ENCODE data around the gene VAV2.
"Not testable (repeated sequence)": the region's sequence is repeated elsewhere in the genome, so short reads cannot be mapped to it uniquely, and the experiment has no call there.

The VAV2 gene

DNA sequence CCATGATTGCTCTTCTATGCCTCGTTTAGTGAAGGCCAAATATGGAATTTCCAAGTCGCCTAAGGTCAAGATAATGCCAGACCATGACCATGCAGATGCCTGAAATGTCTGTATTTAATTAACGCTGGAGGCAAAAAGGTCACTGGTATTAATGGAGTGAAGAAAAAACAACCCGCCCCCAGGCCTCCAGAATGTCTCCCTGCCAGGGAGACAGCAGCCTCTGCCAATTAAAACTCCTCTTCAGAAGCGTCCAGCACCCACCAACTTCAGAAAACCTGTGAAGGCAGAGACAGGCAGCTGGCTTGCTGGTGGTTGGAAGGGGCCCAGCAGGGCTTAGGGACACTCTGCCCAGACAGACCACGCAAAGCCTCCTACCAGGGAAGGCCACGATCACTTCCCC, 94.4 kb downstream of the VAV2 start:
- no peaks in the 10 kb centered on the region for H3K27me3 ChIP-seq (replicated peaks in 2 of 5; ENCODE audit: control insufficient read depth in 4 of 5, insufficient read depth in 5 of 5, low read length in 4 of 5)
- DNase-seq = no peak
- H3K4me3 ChIP-seq (ENCODE audit: control insufficient read depth in 1 of 7, extremely low read depth in 1 of 7, insufficient read depth in 4 of 7, low read depth in 2 of 7, low read length in 6 of 7) = no peak overlapping the region
- no peak overlapping the region for H3K27ac ChIP-seq (ENCODE audit: insufficient read depth in 1 of 2, low read depth in 1 of 2, low read length in 2 of 2, poor library complexity in 1 of 2, severe bottlenecking in 2 of 2)
- ChIA-PET POLR2A (no interaction called here), CTCF (no interaction called here)
- H3K36me3 ChIP-seq (ENCODE audit: control insufficient read depth in 4 of 4, insufficient read depth in 4 of 4, low read length in 3 of 4) = no peaks in the 10 kb centered on the region
- 93% methylated on average over 7 of the region's 7 CpGs for WGBS (ENCODE audit: insufficient coverage)
- H3K9me3 ChIP-seq (ENCODE audit: control extremely low read depth in 1 of 5, control insufficient read depth in 4 of 5, insufficient read depth in 2 of 5, low read depth in 1 of 5, low read length in 4 of 5) = no peaks in the 10 kb centered on the region
- H3K4me1 ChIP-seq (ENCODE audit: control extremely low read depth in 1 of 4, control insufficient read depth in 4 of 4, insufficient read depth in 4 of 4, low read length in 3 of 4) = no peaks in the 10 kb centered on the region

- not testable (repeated sequence) for H3K9me3 ChIP-seq (ENCODE audit: control extremely low read depth in 1 of 5, control insufficient read depth in 4 of 5, insufficient read depth in 2 of 5, low read depth in 1 of 5, low read length in 4 of 5); H3K36me3 ChIP-seq (ENCODE audit: control insufficient read depth in 4 of 4, insufficient read depth in 4 of 4, low read length in 3 of 4)
- WGBS (ENCODE audit: insufficient coverage) = 96% methylated on average over 4 of the region's 13 CpGs
These were observed 96.1 kb downstream of the VAV2 start for GRCh38 chr9:133896007-133896406.

DNA sequence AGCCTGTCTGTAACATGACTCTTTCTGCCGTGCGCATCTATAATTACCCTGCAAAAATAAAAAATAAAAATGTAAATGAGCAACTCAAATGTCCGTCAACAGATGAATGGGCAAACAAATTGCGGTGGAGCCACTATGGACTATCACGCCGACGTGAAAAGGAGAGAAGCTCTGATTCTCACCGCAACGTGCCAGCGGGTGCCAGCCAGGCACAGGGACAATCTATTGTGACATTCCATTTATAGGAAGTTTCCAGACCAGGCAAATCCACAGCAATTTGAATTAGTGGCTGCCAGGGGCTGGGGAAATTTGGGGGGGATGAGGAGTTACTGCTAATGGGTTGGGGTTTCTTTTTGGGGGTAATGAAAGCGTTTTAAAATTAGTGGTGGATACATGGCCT, 96.8 kb downstream of the VAV2 start:
- no peaks in the 10 kb centered on the region for H3K27me3 ChIP-seq (replicated peaks in 2 of 5; ENCODE audit: control insufficient read depth in 4 of 5, insufficient read depth in 5 of 5, low read length in 4 of 5)
- no peak overlapping the region for H3K4me3 ChIP-seq (ENCODE audit: control insufficient read depth in 1 of 7, extremely low read depth in 1 of 7, insufficient read depth in 4 of 7, low read depth in 2 of 7, low read length in 6 of 7)
- no peaks in the 10 kb centered on the region for H3K4me1 ChIP-seq (ENCODE audit: control extremely low read depth in 1 of 4, control insufficient read depth in 4 of 4, insufficient read depth in 4 of 4, low read length in 3 of 4)
- peaks cover 0 to 3% (median 0%) of the 10 kb centered on the region in 5 experiments for H3K9me3 ChIP-seq (ENCODE audit: control extremely low read depth in 1 of 5, control insufficient read depth in 4 of 5, insufficient read depth in 2 of 5, low read depth in 1 of 5, low read length in 4 of 5)
- DNase-seq = no peak
- no peak overlapping the region for H3K27ac ChIP-seq (ENCODE audit: insufficient read depth in 1 of 2, low read depth in 1 of 2, low read length in 2 of 2, poor library complexity in 1 of 2, severe bottlenecking in 2 of 2)
- no peaks in the 10 kb centered on the region for H3K36me3 ChIP-seq (ENCODE audit: control insufficient read depth in 4 of 4, insufficient read depth in 4 of 4, low read length in 3 of 4)
- ChIA-PET CTCF (no interaction called here), POLR2A (no interaction called here)
- 87% methylated on average over 6 of the region's 11 CpGs for WGBS (ENCODE audit: insufficient coverage)

More at GRCh38 chr9:133896007-133896406, 96.1 kb downstream of the VAV2 start:
- H3K27me3 ChIP-seq (replicated peaks in 2 of 5; ENCODE audit: control insufficient read depth in 4 of 5, insufficient read depth in 5 of 5, low read length in 4 of 5); CTCF ChIA-PET; H3K4me3 ChIP-seq (ENCODE audit: control insufficient read depth in 1 of 7, extremely low read depth in 1 of 7, insufficient read depth in 4 of 7, low read depth in 2 of 7, low read length in 6 of 7); H3K27ac ChIP-seq (ENCODE audit: insufficient read depth in 1 of 2, low read depth in 1 of 2, low read length in 2 of 2, poor library complexity in 1 of 2, severe bottlenecking in 2 of 2); H3K4me1 ChIP-seq (ENCODE audit: control extremely low read depth in 1 of 4, control insufficient read depth in 4 of 4, insufficient read depth in 4 of 4, low read length in 3 of 4); DNase-seq: not testable (repeated sequence)
- POLR2A ChIA-PET = interaction anchor here (0.5 to 0.8 kb wide), 2 partner anchors 58 to 91 kb away, joined by 3 to 4 read pairs; no protein-coding TSS in a partner anchor

GRCh38 chr9:133894377-133895321, 97.5 kb downstream of the VAV2 start:
- no peak overlapping the region for H3K4me3 ChIP-seq (ENCODE audit: control insufficient read depth in 1 of 7, extremely low read depth in 1 of 7, insufficient read depth in 4 of 7, low read depth in 2 of 7, low read length in 6 of 7)
- POLR2A ChIA-PET = no interaction called here
- WGBS (ENCODE audit: insufficient coverage) = 97% methylated on average over 19 of the region's 24 CpGs
- H3K27ac ChIP-seq (ENCODE audit: insufficient read depth in 1 of 2, low read depth in 1 of 2, low read length in 2 of 2, poor library complexity in 1 of 2, severe bottlenecking in 2 of 2) = no peak overlapping the region
- CTCF ChIA-PET = no interaction called here
- no peaks in the 10 kb centered on the region for H3K4me1 ChIP-seq (ENCODE audit: control extremely low read depth in 1 of 4, control insufficient read depth in 4 of 4, insufficient read depth in 4 of 4, low read length in 3 of 4)
- H3K27me3 ChIP-seq (replicated peaks in 2 of 5; ENCODE audit: control insufficient read depth in 4 of 5, insufficient read depth in 5 of 5, low read length in 4 of 5) = no peaks in the 10 kb centered on the region
- no peaks in the 10 kb centered on the region for H3K36me3 ChIP-seq (ENCODE audit: control insufficient read depth in 4 of 4, insufficient read depth in 4 of 4, low read length in 3 of 4)
- DNase-seq = no peak
- peaks cover 0 to 3% (median 0%) of the 10 kb centered on the region in 5 experiments for H3K9me3 ChIP-seq (ENCODE audit: control extremely low read depth in 1 of 5, control insufficient read depth in 4 of 5, insufficient read depth in 2 of 5, low read depth in 1 of 5, low read length in 4 of 5)

DNA sequence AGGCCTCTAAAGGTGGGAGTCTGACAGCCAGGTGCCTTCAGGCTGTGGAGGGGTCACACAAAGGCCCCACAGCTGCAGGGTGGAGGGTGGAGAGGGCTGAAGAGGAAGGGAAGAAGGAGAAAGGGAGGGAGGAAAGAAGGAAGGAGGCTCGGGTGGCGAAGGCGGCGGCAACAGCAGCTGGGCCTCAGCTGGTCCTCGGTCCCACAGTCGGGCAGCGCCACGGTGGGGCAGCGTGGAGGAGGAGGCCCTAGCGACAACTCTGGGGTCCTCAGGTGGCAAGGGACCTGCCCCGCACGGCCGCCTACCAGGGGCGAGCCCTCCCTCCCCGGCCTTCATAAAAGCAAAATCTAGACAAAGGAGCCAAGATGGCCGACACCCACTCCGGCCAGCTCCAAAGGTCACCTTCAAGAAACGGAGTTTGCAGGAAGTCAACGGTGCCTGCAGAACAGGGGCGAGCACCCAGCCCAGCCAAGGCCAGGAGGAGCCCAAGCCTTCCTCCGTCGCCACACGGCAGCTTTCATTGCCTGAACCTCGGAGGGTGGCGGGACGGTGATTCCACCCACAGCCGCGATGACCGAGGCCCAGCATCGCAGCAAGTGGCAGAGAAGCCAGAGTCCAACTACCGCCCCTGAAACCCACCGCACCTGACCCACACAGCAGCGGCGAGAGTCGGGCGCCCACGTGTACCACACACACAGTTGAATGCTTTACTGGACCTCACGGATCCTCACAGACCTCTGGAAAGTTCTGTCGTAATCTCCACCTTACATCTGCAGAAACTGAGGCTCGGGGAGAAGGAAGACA, 98.7 kb downstream of the VAV2 start:
- ChIA-PET POLR2A (no interaction called here), CTCF (no interaction called here)
- H3K36me3 ChIP-seq (ENCODE audit: control insufficient read depth in 4 of 4, insufficient read depth in 4 of 4, low read length in 3 of 4) = no peaks in the 10 kb centered on the region
- peaks cover 0 to 3% (median 0%) of the 10 kb centered on the region in 5 experiments for H3K9me3 ChIP-seq (ENCODE audit: control extremely low read depth in 1 of 5, control insufficient read depth in 4 of 5, insufficient read depth in 2 of 5, low read depth in 1 of 5, low read length in 4 of 5)
- WGBS (ENCODE audit: insufficient coverage) = 95% methylated on average over 38 of the region's 40 CpGs
- H3K27me3 ChIP-seq (replicated peaks in 2 of 5; ENCODE audit: control insufficient read depth in 4 of 5, insufficient read depth in 5 of 5, low read length in 4 of 5) = no peaks in the 10 kb centered on the region
- H3K27ac ChIP-seq (ENCODE audit: insufficient read depth in 1 of 2, low read depth in 1 of 2, low read length in 2 of 2, poor library complexity in 1 of 2, severe bottlenecking in 2 of 2) = no peak overlapping the region
- DNase-seq = no peak
- H3K4me1 ChIP-seq (ENCODE audit: control extremely low read depth in 1 of 4, control insufficient read depth in 4 of 4, insufficient read depth in 4 of 4, low read length in 3 of 4) = no peaks in the 10 kb centered on the region
- H3K4me3 ChIP-seq (ENCODE audit: control insufficient read depth in 1 of 7, extremely low read depth in 1 of 7, insufficient read depth in 4 of 7, low read depth in 2 of 7, low read length in 6 of 7) = no peak overlapping the region

DNA sequence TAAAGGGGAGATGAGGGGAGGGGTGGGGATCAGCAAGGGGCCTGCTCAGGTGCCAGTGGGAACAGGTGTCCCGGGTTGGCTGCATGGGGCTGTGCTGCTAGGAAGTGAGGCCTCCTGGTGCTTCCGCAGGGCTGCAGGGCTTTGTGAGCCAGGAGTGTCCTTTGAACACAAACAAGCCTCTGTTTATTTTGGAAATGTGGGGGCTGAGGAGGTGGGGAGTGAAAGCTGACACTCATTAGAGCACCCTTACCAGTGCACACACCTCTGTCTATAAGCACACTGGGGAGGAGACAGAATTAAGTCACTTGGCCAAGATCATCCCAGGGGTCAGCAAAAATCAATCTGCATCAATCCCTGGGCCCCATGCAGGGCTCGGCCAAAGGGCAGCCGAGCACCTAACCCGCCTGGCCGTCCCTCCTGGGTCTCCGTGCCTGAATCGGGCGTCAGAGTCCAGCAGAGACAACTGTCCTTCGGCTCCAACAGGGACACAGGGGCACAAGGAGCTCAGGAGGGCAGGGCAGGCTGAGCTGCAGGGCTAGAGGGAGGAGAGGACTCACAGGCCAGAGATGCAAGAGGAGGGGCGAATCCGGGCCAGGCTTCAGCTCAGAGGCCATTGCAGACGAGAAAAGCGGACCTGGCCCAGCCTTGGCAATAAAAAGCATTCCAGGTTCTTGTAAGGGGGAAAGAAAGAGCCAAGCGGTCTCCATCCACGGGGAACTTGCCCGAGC, 99.8 kb downstream of the VAV2 start:
- H3K4me3 ChIP-seq (ENCODE audit: control insufficient read depth in 1 of 7, extremely low read depth in 1 of 7, insufficient read depth in 4 of 7, low read depth in 2 of 7, low read length in 6 of 7) = no peak overlapping the region
- 92% methylated on average over 15 of the region's 17 CpGs for WGBS (ENCODE audit: insufficient coverage)
- no peaks in the 10 kb centered on the region for H3K4me1 ChIP-seq (ENCODE audit: control extremely low read depth in 1 of 4, control insufficient read depth in 4 of 4, insufficient read depth in 4 of 4, low read length in 3 of 4)

More for the DNA sequence above, 99.8 kb downstream of the VAV2 start:
- Histone ChIP-seq H3K27ac (ENCODE audit: insufficient read depth in 1 of 2, low read depth in 1 of 2, low read length in 2 of 2, poor library complexity in 1 of 2, severe bottlenecking in 2 of 2) (no peak overlapping the region), H3K27me3 (replicated peaks in 2 of 5; ENCODE audit: control insufficient read depth in 4 of 5, insufficient read depth in 5 of 5, low read length in 4 of 5) (no peaks in the 10 kb centered on the region), H3K9me3 (ENCODE audit: control extremely low read depth in 1 of 5, control insufficient read depth in 4 of 5, insufficient read depth in 2 of 5, low read depth in 1 of 5, low read length in 4 of 5) (peaks cover 0 to 3% (median 0%) of the 10 kb centered on the region in 5 experiments), H3K36me3 (ENCODE audit: control insufficient read depth in 4 of 4, insufficient read depth in 4 of 4, low read length in 3 of 4) (no peaks in the 10 kb centered on the region)
- ChIA-PET CTCF (no interaction called here), POLR2A (no interaction called here)
- no peak for DNase-seq

All from common myeloid progenitor, CD34-positive (primary cell).